GM18502 (cell line): Measurements from ENCODE around the gene DNAJC5.
"Not testable (repeated sequence)": the region's sequence is repeated elsewhere in the genome, so short reads cannot be mapped to it uniquely, and the experiment has no call there.

ENCODE experiments used
- ATAC-seq: cut with Tn5 transposase; IDR thresholded peaks from one replicate; pipeline ENCODE4 v1.9.1; 2021; ENCODE audit warnings: mild to moderate bottlenecking; ENCODE audit not compliant: unreplicated experiment, poor library complexity

DNAJC5 gene

GRCh38 chr20:63894358-63895201 is at the start of gene DNAJC5:
Gene DNAJC5, plus strand, starts transcription at chr20:63895126. Its CDS starts 33,220 bp downstream, at chr20:63928346.
- ATAC-seq, result peak; percentile 80

GRCh38 chr20:63846128-63846771 is 48.7 kb upstream of the DNAJC5 start:
- no peak for ATAC-seq

- no peak for ATAC-seq
Observed at GRCh38 chr20:63846888-63847236, 48.1 kb upstream of the DNAJC5 start.

- no peak for ATAC-seq
Observed at GRCh38 chr20:63847237-63848002, 47.5 kb upstream of the DNAJC5 start.

GRCh38 chr20:63848003-63848911 is 46.7 kb upstream of the DNAJC5 start:
- ATAC-seq, result no peak

- peak; percentile 78 for ATAC-seq
Observed at GRCh38 chr20:63850689-63851547, 44.0 kb upstream of the DNAJC5 start.

- not testable (repeated sequence) for ATAC-seq
Observed at GRCh38 chr20:63851548-63851943, 43.4 kb upstream of the DNAJC5 start.

- ATAC-seq, result not testable (repeated sequence)
Observed at GRCh38 chr20:63853733-63854068, 41.2 kb upstream of the DNAJC5 start.

- ATAC-seq, result no peak
Observed at GRCh38 chr20:63854069-63854765, 40.7 kb upstream of the DNAJC5 start.

- no peak for ATAC-seq
Observed at GRCh38 chr20:63854766-63855362, 40.1 kb upstream of the DNAJC5 start.

GRCh38 chr20:63855363-63856097 is 39.4 kb upstream of the DNAJC5 start:
- ATAC-seq, result no peak

GRCh38 chr20:63856098-63856511 is 38.8 kb upstream of the DNAJC5 start:
- no peak for ATAC-seq

GRCh38 chr20:63857764-63858392 is 37.0 kb upstream of the DNAJC5 start:
- ATAC-seq, result no peak

GRCh38 chr20:63858393-63859165 is 36.3 kb upstream of the DNAJC5 start:
- no peak for ATAC-seq

- no peak for ATAC-seq
Observed at GRCh38 chr20:63859166-63859699, 35.7 kb upstream of the DNAJC5 start.
